Endodermal cell (in vitro differentiated cells): Measurements from ENCODE around the gene FABP7. TPM values are rescaled to one million over a fixed set of nuclear protein-coding genes. Genes with fewer than 3 reads are reported as not detected.
A peak's percentile ranks its signal among the peaks of the same experiment; 100 is the strongest.

ENCODE experiments used
- DNase-seq: peaks from one replicate; pipeline ENCODE4 v3.0.0-alpha.2; 2017
- H3K27ac ChIP-seq: 2 replicates; pipeline ENCODE4 v1.5.1; 2013; ENCODE audit warnings: mild to moderate bottlenecking, low read depth, low read length, moderate library complexity
- H3K27me3 ChIP-seq: 2 replicates; pipeline ENCODE4 v1.6.1; 2013; ENCODE audit warnings: mild to moderate bottlenecking, low read length, moderate library complexity; ENCODE audit not compliant: insufficient read depth, control insufficient read depth, poor library complexity, severe bottlenecking
- H3K36me3 ChIP-seq: 2 replicates; pipeline ENCODE4 v1.7.0; 2013; ENCODE audit warnings: mild to moderate bottlenecking, low read length, moderate library complexity; ENCODE audit not compliant: control insufficient read depth, insufficient read depth
- H3K4me1 ChIP-seq: one replicate; pipeline ENCODE4 v1.7.0; 2013; ENCODE audit warnings: low read length; ENCODE audit not compliant: control insufficient read depth, insufficient read depth
- H3K4me3 ChIP-seq: 2 replicates; pipeline ENCODE4 v1.5.1; 2013; ENCODE audit warnings: mild to moderate bottlenecking, low read length, moderate library complexity
- H3K9ac ChIP-seq: 2 replicates; pipeline ENCODE4 v1.6.1; 2013; ENCODE audit warnings: mild to moderate bottlenecking, low read length, moderate library complexity; ENCODE audit not compliant: poor library complexity, severe bottlenecking; ENCODE audit errors: extremely low read depth
- H3K9me3 ChIP-seq: 2 replicates; pipeline ENCODE4 v1.6.1; 2013; ENCODE audit warnings: mild to moderate bottlenecking, low read length, moderate library complexity; ENCODE audit not compliant: control insufficient read depth
- H3K27ac Mint-ChIP-seq: 2 replicates; pipeline ENCODE4 v1.8.0; 2020; ENCODE audit warnings: mixed read lengths
- H3K27me3 Mint-ChIP-seq: 2 replicates; pipeline ENCODE4 v1.8.0; 2021; ENCODE audit warnings: mild to moderate bottlenecking, mixed read lengths; ENCODE audit not compliant: insufficient read depth
- H3K36me3 Mint-ChIP-seq: 2 replicates; pipeline ENCODE4 v1.8.0; 2020; ENCODE audit warnings: low read depth, mixed read lengths
- H3K4me1 Mint-ChIP-seq: 2 replicates; pipeline ENCODE4 v1.8.0; 2020; ENCODE audit warnings: mixed read lengths
- H3K4me3 Mint-ChIP-seq: 2 replicates; pipeline ENCODE4 v1.8.0; 2020; ENCODE audit warnings: mild to moderate bottlenecking, moderate library complexity, mixed read lengths
- H3K9me3 Mint-ChIP-seq: 2 replicates; pipeline ENCODE4 v1.8.0; 2020; ENCODE audit warnings: mild to moderate bottlenecking, mixed read lengths
- WGBS, 2 experiments: methylation state at CpG; one replicate each; pipeline versions ENCODE4 v1.1.5 to v1.1.7; 2013; ENCODE audit warnings: missing lambda C conversion rate in 2 of 2, mixed read lengths in 1 of 2; ENCODE audit not compliant: insufficient coverage in 1 of 2, insufficient read length in 1 of 2; 5-methylcytosine and 5-hydroxymethylcytosine counted together
- total RNA-seq, 2 donors: library from RNA; stranded (reverse); fragmentation: NEBNext Ultra II Directional in 1 of 2; extraction: Animal tissue kit (Norgen Biotek cat#: 25700) in 1 of 2; gene quantifications; 2 replicates in 1 of 2; 3 replicates in 1 of 2; pipeline ENCODE4 v1.2.1, GENCODE V29; 2021
- TF ChIP-seq, protein P1 (sequence below): fragments of 200-600 bp; sonication (generic); conservative IDR thresholded peaks from 2 replicates; pipeline ENCODE4 v1.5.0; 2021; ENCODE audit warnings: antibody characterized with exemption, mild to moderate bottlenecking

Gene FABP7
- total RNA-seq, 2 donors from 2014 or later: 2.7 to 3.4 TPM

DNA sequence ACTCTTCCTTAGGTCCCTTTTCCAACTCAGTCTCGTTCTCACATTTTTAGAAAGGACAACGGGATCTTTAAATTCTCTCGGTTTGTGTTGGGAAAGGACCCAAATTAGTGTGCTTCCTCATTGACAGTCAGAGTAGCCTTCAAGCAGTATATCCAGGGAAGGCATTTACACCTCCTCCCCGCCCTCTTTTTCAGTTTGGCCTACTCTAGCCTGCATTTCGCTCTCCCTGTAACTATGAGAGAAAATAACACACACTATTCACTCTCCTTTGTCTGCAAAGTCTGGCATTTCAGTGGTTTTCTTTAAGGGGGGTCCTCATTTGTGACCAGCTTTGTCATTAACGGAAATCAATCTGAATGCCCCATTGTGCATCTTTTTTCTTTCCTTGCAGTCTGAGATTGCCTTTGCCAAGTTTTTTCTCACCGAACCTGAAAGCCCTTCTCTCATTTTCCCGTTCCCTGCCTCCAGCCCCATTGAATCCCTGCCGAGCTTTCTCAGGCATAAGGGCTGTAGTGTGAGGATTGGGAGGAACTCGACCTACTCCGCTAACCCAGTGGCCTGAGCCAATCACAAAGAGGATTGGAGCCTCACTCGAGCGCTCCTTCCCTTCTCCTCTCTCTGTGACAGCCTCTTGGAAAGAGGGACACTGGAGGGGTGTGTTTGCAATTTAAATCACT lies 393 bp upstream of the FABP7 start:
- Mint-ChIP-seq H3K4me3 (peak overlapping the region; percentile 27), H3K27ac (no peak overlapping the region)

DNA sequence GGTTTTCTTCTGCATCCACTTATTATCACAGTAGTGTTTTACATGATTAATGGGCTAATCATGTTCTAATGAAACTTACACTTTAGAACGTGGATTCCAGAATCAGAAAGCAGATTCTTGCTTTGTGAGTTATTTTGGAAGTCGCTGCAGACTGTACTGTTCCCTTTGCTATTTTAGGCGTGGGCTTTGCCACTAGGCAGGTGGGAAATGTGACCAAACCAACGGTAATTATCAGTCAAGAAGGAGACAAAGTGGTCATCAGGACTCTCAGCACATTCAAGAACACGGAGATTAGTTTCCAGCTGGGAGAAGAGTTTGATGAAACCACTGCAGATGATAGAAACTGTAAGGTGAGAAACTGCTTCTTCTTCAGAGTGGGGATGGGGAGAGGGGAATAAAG lies 598 bp downstream of the FABP7 start:
- Histone ChIP-seq H3K27ac (no peak overlapping the region), H3K9ac (no peak overlapping the region), H3K9me3 (no peaks in the 10 kb centered on the region), H3K27me3 (no peaks in the 10 kb centered on the region), H3K36me3 (no peaks in the 10 kb centered on the region), H3K4me3 (peak overlapping the region; percentile 37), H3K4me1 (peaks cover 8% of the 10 kb centered on the region)
- Mint-ChIP-seq H3K27me3 (peaks cover 7% of the 10 kb centered on the region), H3K36me3 (no peaks in the 10 kb centered on the region), H3K4me3 (no peak overlapping the region), H3K4me1 (peaks cover 36% of the 10 kb centered on the region), H3K9me3 (no peaks in the 10 kb centered on the region), H3K27ac (no peak overlapping the region)
- DNase-seq: no peak
- 46 to 47% methylated on average over 2 to 5 of the region's 5 CpGs for WGBS, 2 experiments
- TF ChIP-seq, protein P1, sequence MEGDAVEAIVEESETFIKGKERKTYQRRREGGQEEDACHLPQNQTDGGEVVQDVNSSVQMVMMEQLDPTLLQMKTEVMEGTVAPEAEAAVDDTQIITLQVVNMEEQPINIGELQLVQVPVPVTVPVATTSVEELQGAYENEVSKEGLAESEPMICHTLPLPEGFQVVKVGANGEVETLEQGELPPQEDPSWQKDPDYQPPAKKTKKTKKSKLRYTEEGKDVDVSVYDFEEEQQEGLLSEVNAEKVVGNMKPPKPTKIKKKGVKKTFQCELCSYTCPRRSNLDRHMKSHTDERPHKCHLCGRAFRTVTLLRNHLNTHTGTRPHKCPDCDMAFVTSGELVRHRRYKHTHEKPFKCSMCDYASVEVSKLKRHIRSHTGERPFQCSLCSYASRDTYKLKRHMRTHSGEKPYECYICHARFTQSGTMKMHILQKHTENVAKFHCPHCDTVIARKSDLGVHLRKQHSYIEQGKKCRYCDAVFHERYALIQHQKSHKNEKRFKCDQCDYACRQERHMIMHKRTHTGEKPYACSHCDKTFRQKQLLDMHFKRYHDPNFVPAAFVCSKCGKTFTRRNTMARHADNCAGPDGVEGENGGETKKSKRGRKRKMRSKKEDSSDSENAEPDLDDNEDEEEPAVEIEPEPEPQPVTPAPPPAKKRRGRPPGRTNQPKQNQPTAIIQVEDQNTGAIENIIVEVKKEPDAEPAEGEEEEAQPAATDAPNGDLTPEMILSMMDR: no peak

More for the DNA sequence above, 393 bp upstream of the FABP7 start:
- TF ChIP-seq, protein P1: no peak
- peak overlapping the region; percentile 84 for H3K27ac ChIP-seq
- H3K9ac ChIP-seq: no peak overlapping the region
- peak; percentile 91 for DNase-seq
- no peaks in the 10 kb centered on the region for H3K36me3 ChIP-seq
- peak overlapping the region; percentile 34 for H3K4me3 ChIP-seq
- Mint-ChIP-seq H3K9me3 (no peaks in the 10 kb centered on the region), H3K27me3 (peaks cover 10% of the 10 kb centered on the region), H3K36me3 (no peaks in the 10 kb centered on the region), H3K4me1 (peaks cover 36% of the 10 kb centered on the region)
- no peaks in the 10 kb centered on the region for H3K27me3 ChIP-seq
- no peaks in the 10 kb centered on the region for H3K9me3 ChIP-seq
- H3K4me1 ChIP-seq: peaks cover 8% of the 10 kb centered on the region
- WGBS, 2 experiments: 32 to 38% methylated on average over 3 to 13 of the region's 13 CpGs

DNA sequence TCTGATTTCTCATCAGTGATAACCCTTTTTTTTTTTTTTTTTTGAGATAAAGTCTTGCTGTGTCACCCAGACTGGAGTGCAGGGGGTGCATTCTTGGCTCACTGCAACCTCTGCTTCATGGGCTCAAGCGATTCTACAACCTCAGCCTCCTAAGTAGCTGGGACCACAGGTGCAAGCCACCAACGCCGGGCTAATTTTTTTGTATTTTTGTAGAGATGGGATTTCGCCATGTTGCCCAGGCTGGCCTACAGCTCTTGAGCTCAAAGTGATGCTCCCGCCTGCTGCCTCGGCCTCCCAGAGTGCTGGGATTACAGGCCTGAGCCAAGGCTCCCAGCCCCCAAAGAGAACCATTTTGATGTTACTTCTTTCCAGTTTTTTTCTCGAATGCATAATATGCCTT lies 2.2 kb downstream of the FABP7 start:
- TF ChIP-seq, protein P1: no peak
- Mint-ChIP-seq H3K4me3 (no peak overlapping the region), H3K9me3 (no peaks in the 10 kb centered on the region), H3K27ac (no peak overlapping the region), H3K36me3 (no peaks in the 10 kb centered on the region), H3K4me1 (peaks cover 36% of the 10 kb centered on the region), H3K27me3 (peaks cover 13% of the 10 kb centered on the region)
- 87 to 97% methylated on average over 4 to 7 of the region's 7 CpGs for WGBS, 2 experiments
- Histone ChIP-seq H3K4me1 (peaks cover 8% of the 10 kb centered on the region), H3K4me3 (no peak overlapping the region), H3K27ac (no peak overlapping the region), H3K9ac (no peak overlapping the region), H3K36me3 (no peaks in the 10 kb centered on the region), H3K27me3 (no peaks in the 10 kb centered on the region), H3K9me3 (no peaks in the 10 kb centered on the region)
- DNase-seq: no peak
